HEK293 (cell line): Measurements from ENCODE around the gene UBAP2L.
"Not testable (repeated sequence)": the region's sequence is repeated elsewhere in the genome, so short reads cannot be mapped to it uniquely, and the experiment has no call there.

Experiments
- CTCF ChIA-PET: fragments of 350-600 bp; formaldehyde crosslinking; extraction: SDS; loops from one replicate; lab custom pipeline; 2021; ENCODE audit warnings: antibody characterized with exemption; lab: Yijun Ruan, JAX
- POLR2A ChIA-PET: fragments of 300-600 bp; formaldehyde crosslinking; extraction: SDS; loops from one replicate; lab custom pipeline; 2020; ENCODE audit warnings: antibody characterized with exemption, inconsistent platforms; lab: Yijun Ruan, JAX
- H3K27ac ChIP-seq: fragments of 200-500 bp; sonication (Bioruptor generic); 2 replicates; pipeline ENCODE4 v1.5.1; 2014; ENCODE audit warnings: low read depth, low read length, control low read depth, inconsistent platforms; ENCODE audit errors: extremely low read depth
- H3K36me3 ChIP-seq, 2 experiments: fragments of 200-500 bp in 1 of 2; sonication (Bioruptor generic) in 1 of 2; 1 replicate in 1 of 2; 2 replicates in 1 of 2; pipeline ENCODE4 v1.5.1; 2014 to 2017; ENCODE audit warnings: inconsistent platforms in 2 of 2, low read length in 2 of 2; ENCODE audit not compliant: control insufficient read depth in 2 of 2, insufficient read depth in 1 of 2
- H3K4me1 ChIP-seq: fragments of 200-500 bp; sonication (Bioruptor generic); 2 replicates; pipeline ENCODE4 v1.5.1; 2014; ENCODE audit warnings: mild to moderate bottlenecking, low read length, inconsistent platforms; ENCODE audit not compliant: control insufficient read depth, insufficient read depth
- H3K4me3 ChIP-seq: 2 replicates; pipeline ENCODE4 v1.5.1; 2011; ENCODE audit warnings: low read depth, mild to moderate bottlenecking, control low read depth, low read length, moderate library complexity
- H3K9me3 ChIP-seq: fragments of 200-500 bp; sonication (Bioruptor generic); 2 replicates; pipeline ENCODE4 v1.5.1; 2014; ENCODE audit warnings: low read depth, low read length, inconsistent platforms; ENCODE audit not compliant: control insufficient read depth, insufficient read depth
- EGR2 ChIP-seq: fragments of 450-650 bp; formaldehyde crosslinking; IDR thresholded peaks from 2 replicates; pipeline ENCODE4 v1.5.1; 2016; ENCODE audit warnings: low read depth, missing biosample characterization, missing genetic modification characterization
- KLF8 ChIP-seq: fragments of 450-650 bp; formaldehyde crosslinking; IDR thresholded peaks from 2 replicates; pipeline ENCODE4 v1.5.1; 2016; ENCODE audit warnings: missing biosample characterization, missing genetic modification characterization
- PRDM1 ChIP-seq: fragments of 450-650 bp; formaldehyde crosslinking; IDR thresholded peaks from 2 replicates; pipeline ENCODE4; 2016; ENCODE audit warnings: missing biosample characterization, missing genetic modification characterization
- SP7 ChIP-seq: fragments of 450-650 bp; formaldehyde crosslinking; IDR thresholded peaks from 2 replicates; pipeline ENCODE4 v1.5.1; 2016; ENCODE audit warnings: missing biosample characterization, missing genetic modification characterization
- ZBTB17 ChIP-seq: fragments of 450-650 bp; formaldehyde crosslinking; IDR thresholded peaks from 2 replicates; pipeline ENCODE4 v1.5.1; 2016; ENCODE audit warnings: missing biosample characterization, missing genetic modification characterization
- ZFHX2 ChIP-seq: fragments of 450-650 bp; formaldehyde crosslinking; conservative IDR thresholded peaks from 2 replicates; pipeline ENCODE4 v1.5.1; 2016; ENCODE audit warnings: missing biosample characterization, missing genetic modification characterization
- ZNF184 ChIP-seq: fragments of 450-650 bp; IDR thresholded peaks from 2 replicates; pipeline ENCODE4 v1.5.1; 2018; ENCODE audit warnings: missing biosample characterization, mild to moderate bottlenecking, missing genetic modification characterization
- ZNF324 ChIP-seq: fragments of 450-650 bp; formaldehyde crosslinking; IDR thresholded peaks from 2 replicates; pipeline ENCODE4 v1.5.1; 2016; ENCODE audit warnings: missing biosample characterization, missing genetic modification characterization
- ZNF335 ChIP-seq: fragments of 450-650 bp; formaldehyde crosslinking; conservative IDR thresholded peaks from 2 replicates; pipeline ENCODE4 v1.5.1; 2016; ENCODE audit warnings: missing biosample characterization, missing genetic modification characterization
- ZNF366 ChIP-seq: fragments of 450-650 bp; formaldehyde crosslinking; conservative IDR thresholded peaks from 2 replicates; pipeline ENCODE4 v1.5.1; 2016; ENCODE audit warnings: missing biosample characterization, missing genetic modification characterization
- ZNF514 ChIP-seq: fragments of 450-650 bp; formaldehyde crosslinking; IDR thresholded peaks from 2 replicates; pipeline ENCODE4 v1.5.1; 2016; ENCODE audit warnings: missing biosample characterization, missing genetic modification characterization
- ZNF600 ChIP-seq: fragments of 450-650 bp; formaldehyde crosslinking; IDR thresholded peaks from 2 replicates; pipeline ENCODE4 v1.5.1; 2016; ENCODE audit warnings: missing biosample characterization, missing genetic modification characterization
- ZNF629 ChIP-seq: fragments of 450-650 bp; formaldehyde crosslinking; IDR thresholded peaks from 2 replicates; pipeline ENCODE4 v1.5.1; 2017; ENCODE audit warnings: missing biosample characterization, missing genetic modification characterization
- ZNF654 ChIP-seq: fragments of 450-650 bp; formaldehyde crosslinking; IDR thresholded peaks from 2 replicates; pipeline ENCODE4 v1.5.1; 2016; ENCODE audit warnings: low read depth, missing biosample characterization, missing genetic modification characterization
- ZNF701 ChIP-seq: fragments of 450-650 bp; formaldehyde crosslinking; IDR thresholded peaks from 2 replicates; pipeline ENCODE4 v1.5.1; 2016; ENCODE audit warnings: missing biosample characterization, missing genetic modification characterization
- TF ChIP-seq, protein P1 (sequence below): fragments of 450-650 bp; formaldehyde crosslinking; IDR thresholded peaks from 2 replicates; pipeline ENCODE4 v1.5.1; 2016; ENCODE audit warnings: missing biosample characterization, missing genetic modification characterization
- TF ChIP-seq, protein P2 (sequence below): fragments of 450-650 bp; formaldehyde crosslinking; IDR thresholded peaks from 2 replicates; pipeline ENCODE4 v1.5.1; 2016; ENCODE audit warnings: missing biosample characterization, missing genetic modification characterization
- TF ChIP-seq, protein P3 (sequence below): fragments of 450-650 bp; formaldehyde crosslinking; IDR thresholded peaks from 2 replicates; pipeline ENCODE4 v1.5.1; 2016; ENCODE audit warnings: missing biosample characterization, missing genetic modification characterization

UBAP2L gene

DNA sequence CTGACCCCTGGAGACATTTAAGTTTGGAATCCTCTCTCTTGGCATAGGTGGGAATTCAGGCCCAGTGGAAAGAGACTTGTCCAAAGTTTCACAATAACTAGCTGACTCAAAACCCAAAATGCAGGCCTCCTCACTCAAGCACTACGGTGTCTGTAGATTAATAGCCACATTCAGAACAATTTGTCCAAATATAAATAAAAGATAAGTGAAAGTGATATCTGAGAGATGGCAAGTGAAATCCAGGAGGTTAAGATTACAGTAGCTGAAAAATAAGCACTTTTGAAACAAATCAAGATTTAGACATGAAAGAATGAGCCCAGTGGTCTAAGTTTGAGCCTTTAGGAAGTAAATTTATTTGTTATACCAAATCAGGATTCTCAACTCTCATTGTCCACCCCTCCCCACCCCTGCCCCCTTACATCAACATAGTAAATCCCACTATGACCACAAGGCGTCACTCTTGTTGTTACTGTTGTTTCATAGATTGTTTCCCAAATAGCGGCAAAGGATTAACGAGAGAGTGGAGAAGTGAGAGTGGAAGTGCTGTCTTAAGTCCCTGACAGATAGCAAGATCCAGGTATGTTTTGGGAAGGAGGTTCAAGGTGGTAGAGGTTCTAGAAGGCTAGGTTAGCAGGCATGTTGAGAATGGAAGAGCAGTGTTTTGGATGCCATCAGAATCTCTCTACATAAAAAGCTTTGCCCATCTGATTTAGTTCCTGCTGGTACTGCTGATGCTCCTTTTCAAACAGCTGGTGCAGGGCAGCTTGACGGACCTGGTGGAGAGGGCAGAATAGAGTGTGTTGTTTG lies 21.8 kb upstream of the UBAP2L start:
- Histone ChIP-seq H3K4me3 (no peak overlapping the region), H3K4me1 (peaks cover 6% of the 10 kb centered on the region), H3K27ac (no peak overlapping the region), H3K36me3 (no peaks in the 10 kb centered on the region), H3K9me3 (no peaks in the 10 kb centered on the region)
- TF ChIP-seq SP7 (tag by site-specific recombination): 0 out of 2 replicates have a peak, but pooled peaks have one; percentile 13
- no peak for TF ChIP-seq ZNF324
- TF ChIP-seq ZNF514: no peak
- 0 out of 2 replicates have a peak, but pooled peaks have one; percentile 23 for TF ChIP-seq KLF8 (tag by site-specific recombination)
- peak; percentile 42; the same call in 1 of the 2 replicates for TF ChIP-seq ZNF600
- TF ChIP-seq, protein P1, sequence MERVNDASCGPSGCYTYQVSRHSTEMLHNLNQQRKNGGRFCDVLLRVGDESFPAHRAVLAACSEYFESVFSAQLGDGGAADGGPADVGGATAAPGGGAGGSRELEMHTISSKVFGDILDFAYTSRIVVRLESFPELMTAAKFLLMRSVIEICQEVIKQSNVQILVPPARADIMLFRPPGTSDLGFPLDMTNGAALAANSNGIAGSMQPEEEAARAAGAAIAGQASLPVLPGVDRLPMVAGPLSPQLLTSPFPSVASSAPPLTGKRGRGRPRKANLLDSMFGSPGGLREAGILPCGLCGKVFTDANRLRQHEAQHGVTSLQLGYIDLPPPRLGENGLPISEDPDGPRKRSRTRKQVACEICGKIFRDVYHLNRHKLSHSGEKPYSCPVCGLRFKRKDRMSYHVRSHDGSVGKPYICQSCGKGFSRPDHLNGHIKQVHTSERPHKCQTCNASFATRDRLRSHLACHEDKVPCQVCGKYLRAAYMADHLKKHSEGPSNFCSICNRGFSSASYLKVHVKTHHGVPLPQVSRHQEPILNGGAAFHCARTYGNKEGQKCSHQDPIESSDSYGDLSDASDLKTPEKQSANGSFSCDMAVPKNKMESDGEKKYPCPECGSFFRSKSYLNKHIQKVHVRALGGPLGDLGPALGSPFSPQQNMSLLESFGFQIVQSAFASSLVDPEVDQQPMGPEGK: peak; percentile 50; the same call in 1 of the 2 replicates
- 0 out of 2 replicates have a peak, but pooled peaks have one; percentile 22 for TF ChIP-seq ZNF335 (tag by site-specific recombination)
- TF ChIP-seq ZBTB17 (tag by site-specific recombination): peak; percentile 80
- TF ChIP-seq PRDM1: peak; percentile 96
- no peak for TF ChIP-seq ZNF701 (tag by site-specific recombination)
- TF ChIP-seq ZNF366 (tag by site-specific recombination): 0 out of 2 replicates have a peak, but pooled peaks have one; percentile 58
- TF ChIP-seq ZNF629 (tag by site-specific recombination): peak; percentile 10; the same call in 1 of the 2 replicates
- peak; percentile 61 for TF ChIP-seq ZNF654 (tag by site-specific recombination)
- POLR2A ChIA-PET: interaction anchor here (0.6 to 1.2 kb wide), 4 partner anchors 25 to 684 kb away, joined by 3 to 5 read pairs (median 4); no protein-coding TSS in a partner anchor
- CTCF ChIA-PET: interaction anchor here (0.6 to 3.3 kb wide), 27 partner anchors 8 to 291 kb away, joined by 3 to 20 read pairs (median 4); partner anchors contain the start of genes HAX1 and UBAP2L

- TF ChIP-seq, protein P2, sequence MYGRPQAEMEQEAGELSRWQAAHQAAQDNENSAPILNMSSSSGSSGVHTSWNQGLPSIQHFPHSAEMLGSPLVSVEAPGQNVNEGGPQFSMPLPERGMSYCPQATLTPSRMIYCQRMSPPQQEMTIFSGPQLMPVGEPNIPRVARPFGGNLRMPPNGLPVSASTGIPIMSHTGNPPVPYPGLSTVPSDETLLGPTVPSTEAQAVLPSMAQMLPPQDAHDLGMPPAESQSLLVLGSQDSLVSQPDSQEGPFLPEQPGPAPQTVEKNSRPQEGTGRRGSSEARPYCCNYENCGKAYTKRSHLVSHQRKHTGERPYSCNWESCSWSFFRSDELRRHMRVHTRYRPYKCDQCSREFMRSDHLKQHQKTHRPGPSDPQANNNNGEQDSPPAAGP (tag by site-specific recombination): no peak
- TF ChIP-seq, protein P3, sequence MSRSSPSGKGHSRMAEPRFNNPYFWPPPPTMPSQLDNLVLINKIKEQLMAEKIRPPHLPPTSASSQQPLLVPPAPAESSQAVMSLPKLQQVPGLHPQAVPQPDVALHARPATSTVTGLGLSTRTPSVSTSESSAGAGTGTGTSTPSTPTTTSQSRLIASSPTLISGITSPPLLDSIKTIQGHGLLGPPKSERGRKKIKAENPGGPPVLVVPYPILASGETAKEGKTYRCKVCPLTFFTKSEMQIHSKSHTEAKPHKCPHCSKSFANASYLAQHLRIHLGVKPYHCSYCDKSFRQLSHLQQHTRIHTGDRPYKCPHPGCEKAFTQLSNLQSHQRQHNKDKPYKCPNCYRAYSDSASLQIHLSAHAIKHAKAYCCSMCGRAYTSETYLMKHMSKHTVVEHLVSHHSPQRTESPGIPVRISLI (tag by site-specific recombination): peak; percentile 76; the same call in 1 of the 2 replicates
- H3K27ac ChIP-seq: no peak overlapping the region
- ChIA-PET POLR2A (interaction anchor here (0.7 to 1.2 kb wide), 3 partner anchors 24 to 136 kb away, joined by 3 to 5 read pairs (median 3); no protein-coding TSS in a partner anchor), CTCF (interaction anchor here (0.6 to 3.3 kb wide), 23 partner anchors 8 to 277 kb away, joined by 3 to 20 read pairs (median 4); partner anchors contain the start of genes HAX1 and UBAP2L)
- H3K36me3 ChIP-seq: no peaks in the 10 kb centered on the region
- H3K4me1 ChIP-seq: peaks cover 6% of the 10 kb centered on the region
- H3K4me3 ChIP-seq: no peak overlapping the region
- H3K9me3 ChIP-seq: no peaks in the 10 kb centered on the region
Measured at GRCh38 chr1:154199563-154199879, 21.2 kb upstream of the UBAP2L start.

- TF ChIP-seq EGR2 (0 out of 2 replicates have a peak, but pooled peaks have one; percentile 34), ZNF184 (tag by site-specific recombination) (peak; percentile 33; the same call in 1 of the 2 replicates), ZFHX2 (0 out of 2 replicates have a peak, but pooled peaks have one; percentile 7)
- TF ChIP-seq, all 188 proteins: peak for 3; not testable (repeated sequence) for 185
- H3K4me3 ChIP-seq, CTCF ChIA-PET, H3K9me3 ChIP-seq, H3K27ac ChIP-seq, POLR2A ChIA-PET, H3K4me1 ChIP-seq: not testable (repeated sequence)
- H3K36me3 ChIP-seq: peaks cover 38 to 50% of the 10 kb centered on the region in 2 experiments
Measured at GRCh38 chr1:154205778-154206177, 15.0 kb upstream of the UBAP2L start.
